Tibial artery (tissue), 4 donors: ENCODE data around the gene FRAS1.
"Not testable (repeated sequence)": the region's sequence is repeated elsewhere in the genome, so short reads cannot be mapped to it uniquely, and the experiment has no call there.

Experiments
- DNase-seq, 2 donors: peaks; one replicate each; pipeline ENCODE4 v3.0.0-alpha.2; 2019
- H3K27ac ChIP-seq, 2 donors: fragments of 200-600 bp; sonication (generic) in 1 of 2; 1 replicate in 1 of 2; 2 replicates in 1 of 2; pipeline ENCODE4 v1.5.1; 2018 to 2019; ENCODE audit warnings: mild to moderate bottlenecking in 1 of 2
- H3K27me3 ChIP-seq, 2 donors: fragments of 200-600 bp; sonication (generic) in 1 of 2; one replicate each; pipeline versions ENCODE4 v1.5.1 to v1.6.0; 2016 to 2019
- H3K36me3 ChIP-seq, 3 donors: fragments of 200-600 bp; sonication (generic) in 2 of 3; one replicate each; pipeline ENCODE4 v1.5.1; 2016 to 2019; ENCODE audit warnings: mild to moderate bottlenecking in 2 of 3
- H3K4me1 ChIP-seq, 4 donors: fragments of 200-600 bp; sonication (generic) in 2 of 4; 1 replicate in 3 of 4; 2 replicates in 1 of 4; pipeline ENCODE4 v1.5.1; 2016 to 2019
- H3K4me3 ChIP-seq, 2 donors: fragments of 200-600 bp; sonication (generic) in 1 of 2; 1 replicate in 1 of 2; 2 replicates in 1 of 2; pipeline ENCODE4 v1.5.1; 2018 to 2019; ENCODE audit warnings: mild to moderate bottlenecking in 2 of 2
- H3K9me3 ChIP-seq, 3 donors: fragments of 200-600 bp; sonication (generic) in 1 of 3; one replicate each; pipeline ENCODE4 v1.5.1; 2016 to 2019
- intact Hi-C: fragments of 100-400 bp; cut with DNase I; formaldehyde crosslinking; loops from one replicate; pipeline ENCODE4 v1.15.0; 2023; ENCODE audit warnings: low total_unique reads
- TF ChIP-seq, protein P1 (sequence below), 2 experiments: fragments of 200-600 bp in 1 of 2; fragments of 450-650 bp in 1 of 2; IDR thresholded peaks; one replicate each; pipeline ENCODE4 v1.5.1; 2017 to 2019; ENCODE audit warnings: antibody characterized with exemption in 2 of 2, mild to moderate bottlenecking in 1 of 2, moderate library complexity in 1 of 2

Gene FRAS1, protein sequence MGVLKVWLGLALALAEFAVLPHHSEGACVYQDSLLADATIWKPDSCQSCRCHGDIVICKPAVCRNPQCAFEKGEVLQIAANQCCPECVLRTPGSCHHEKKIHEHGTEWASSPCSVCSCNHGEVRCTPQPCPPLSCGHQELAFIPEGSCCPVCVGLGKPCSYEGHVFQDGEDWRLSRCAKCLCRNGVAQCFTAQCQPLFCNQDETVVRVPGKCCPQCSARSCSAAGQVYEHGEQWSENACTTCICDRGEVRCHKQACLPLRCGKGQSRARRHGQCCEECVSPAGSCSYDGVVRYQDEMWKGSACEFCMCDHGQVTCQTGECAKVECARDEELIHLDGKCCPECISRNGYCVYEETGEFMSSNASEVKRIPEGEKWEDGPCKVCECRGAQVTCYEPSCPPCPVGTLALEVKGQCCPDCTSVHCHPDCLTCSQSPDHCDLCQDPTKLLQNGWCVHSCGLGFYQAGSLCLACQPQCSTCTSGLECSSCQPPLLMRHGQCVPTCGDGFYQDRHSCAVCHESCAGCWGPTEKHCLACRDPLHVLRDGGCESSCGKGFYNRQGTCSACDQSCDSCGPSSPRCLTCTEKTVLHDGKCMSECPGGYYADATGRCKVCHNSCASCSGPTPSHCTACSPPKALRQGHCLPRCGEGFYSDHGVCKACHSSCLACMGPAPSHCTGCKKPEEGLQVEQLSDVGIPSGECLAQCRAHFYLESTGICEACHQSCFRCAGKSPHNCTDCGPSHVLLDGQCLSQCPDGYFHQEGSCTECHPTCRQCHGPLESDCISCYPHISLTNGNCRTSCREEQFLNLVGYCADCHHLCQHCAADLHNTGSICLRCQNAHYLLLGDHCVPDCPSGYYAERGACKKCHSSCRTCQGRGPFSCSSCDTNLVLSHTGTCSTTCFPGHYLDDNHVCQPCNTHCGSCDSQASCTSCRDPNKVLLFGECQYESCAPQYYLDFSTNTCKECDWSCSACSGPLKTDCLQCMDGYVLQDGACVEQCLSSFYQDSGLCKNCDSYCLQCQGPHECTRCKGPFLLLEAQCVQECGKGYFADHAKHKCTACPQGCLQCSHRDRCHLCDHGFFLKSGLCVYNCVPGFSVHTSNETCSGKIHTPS (N-terminal part only)

DNA sequence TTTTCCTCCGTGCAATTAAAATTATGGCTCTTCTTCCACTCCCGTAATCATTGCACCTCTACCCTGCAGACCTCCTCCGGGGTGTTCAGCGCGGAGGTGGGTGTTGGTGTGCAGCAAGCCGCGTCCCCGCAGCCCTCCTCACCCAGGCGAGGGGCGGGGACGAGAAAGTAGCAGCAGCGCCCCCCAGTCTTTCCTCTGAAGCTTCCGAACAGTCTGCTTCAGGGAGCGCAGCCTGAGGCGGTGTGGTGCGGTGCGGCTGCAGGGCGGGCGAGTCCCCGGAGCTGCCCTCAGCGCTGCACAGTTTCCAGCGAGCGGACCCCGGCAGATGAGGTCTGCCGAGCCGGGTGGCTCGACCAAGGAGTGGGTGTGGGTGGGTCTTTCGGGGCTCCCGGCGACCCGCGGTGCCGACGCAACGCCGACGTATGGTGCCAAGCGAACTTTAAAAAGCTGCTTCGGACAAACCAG lies at the start of gene FRAS1:
TSS of gene FRAS1 (plus strand) at position 189 of the 465 bp plus-strand sequence. CDS start 687 bp downstream, outside the sequence.
- peak within 1 kb of the TSS; percentile 54 to 66 for H3K4me3 ChIP-seq
- H3K4me1 ChIP-seq, result peaks cover 0 to 39% (median 28%) of the 10 kb centered on the region in 4 donors
- DNase-seq, result no peak
- no peaks in the 10 kb centered on the region for H3K9me3 ChIP-seq
- no peaks in the 10 kb centered on the region for H3K27me3 ChIP-seq
- H3K27ac ChIP-seq, result peak within 1 kb of the TSS; percentile 40 to 53
- intact Hi-C loops, result no loop called here
- no peaks in the 10 kb centered on the region for H3K36me3 ChIP-seq
- TF ChIP-seq, protein P1, sequence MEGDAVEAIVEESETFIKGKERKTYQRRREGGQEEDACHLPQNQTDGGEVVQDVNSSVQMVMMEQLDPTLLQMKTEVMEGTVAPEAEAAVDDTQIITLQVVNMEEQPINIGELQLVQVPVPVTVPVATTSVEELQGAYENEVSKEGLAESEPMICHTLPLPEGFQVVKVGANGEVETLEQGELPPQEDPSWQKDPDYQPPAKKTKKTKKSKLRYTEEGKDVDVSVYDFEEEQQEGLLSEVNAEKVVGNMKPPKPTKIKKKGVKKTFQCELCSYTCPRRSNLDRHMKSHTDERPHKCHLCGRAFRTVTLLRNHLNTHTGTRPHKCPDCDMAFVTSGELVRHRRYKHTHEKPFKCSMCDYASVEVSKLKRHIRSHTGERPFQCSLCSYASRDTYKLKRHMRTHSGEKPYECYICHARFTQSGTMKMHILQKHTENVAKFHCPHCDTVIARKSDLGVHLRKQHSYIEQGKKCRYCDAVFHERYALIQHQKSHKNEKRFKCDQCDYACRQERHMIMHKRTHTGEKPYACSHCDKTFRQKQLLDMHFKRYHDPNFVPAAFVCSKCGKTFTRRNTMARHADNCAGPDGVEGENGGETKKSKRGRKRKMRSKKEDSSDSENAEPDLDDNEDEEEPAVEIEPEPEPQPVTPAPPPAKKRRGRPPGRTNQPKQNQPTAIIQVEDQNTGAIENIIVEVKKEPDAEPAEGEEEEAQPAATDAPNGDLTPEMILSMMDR (IDR thresholded peaks at IDR 0.05), result no peak

DNA sequence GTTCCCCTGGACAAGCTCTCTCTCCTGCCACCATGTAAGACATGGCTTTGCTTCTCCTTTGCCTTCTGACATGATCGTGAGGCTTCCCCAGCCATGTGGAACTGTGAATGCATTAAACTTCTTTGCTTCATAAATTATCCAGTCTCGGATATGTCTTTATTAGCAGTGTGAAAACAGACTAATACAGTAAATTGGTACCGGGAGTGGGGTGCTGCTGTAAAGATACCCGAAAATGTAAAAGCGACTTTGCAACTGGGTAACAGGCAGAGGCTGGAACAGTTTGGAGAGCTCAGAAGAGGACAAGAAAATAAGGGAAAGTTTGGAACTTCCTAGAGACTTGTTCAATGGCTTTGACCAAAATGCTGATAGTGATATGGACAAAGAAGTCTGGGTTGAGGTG lies 46.1 kb upstream of the FRAS1 start:
- DNase-seq, H3K4me1 ChIP-seq, H3K27ac ChIP-seq, intact Hi-C loops, H3K27me3 ChIP-seq, H3K36me3 ChIP-seq, H3K4me3 ChIP-seq: not testable (repeated sequence)
- peaks cover 0 to 12% (median 3%) of the 10 kb centered on the region in 3 donors for H3K9me3 ChIP-seq

DNA sequence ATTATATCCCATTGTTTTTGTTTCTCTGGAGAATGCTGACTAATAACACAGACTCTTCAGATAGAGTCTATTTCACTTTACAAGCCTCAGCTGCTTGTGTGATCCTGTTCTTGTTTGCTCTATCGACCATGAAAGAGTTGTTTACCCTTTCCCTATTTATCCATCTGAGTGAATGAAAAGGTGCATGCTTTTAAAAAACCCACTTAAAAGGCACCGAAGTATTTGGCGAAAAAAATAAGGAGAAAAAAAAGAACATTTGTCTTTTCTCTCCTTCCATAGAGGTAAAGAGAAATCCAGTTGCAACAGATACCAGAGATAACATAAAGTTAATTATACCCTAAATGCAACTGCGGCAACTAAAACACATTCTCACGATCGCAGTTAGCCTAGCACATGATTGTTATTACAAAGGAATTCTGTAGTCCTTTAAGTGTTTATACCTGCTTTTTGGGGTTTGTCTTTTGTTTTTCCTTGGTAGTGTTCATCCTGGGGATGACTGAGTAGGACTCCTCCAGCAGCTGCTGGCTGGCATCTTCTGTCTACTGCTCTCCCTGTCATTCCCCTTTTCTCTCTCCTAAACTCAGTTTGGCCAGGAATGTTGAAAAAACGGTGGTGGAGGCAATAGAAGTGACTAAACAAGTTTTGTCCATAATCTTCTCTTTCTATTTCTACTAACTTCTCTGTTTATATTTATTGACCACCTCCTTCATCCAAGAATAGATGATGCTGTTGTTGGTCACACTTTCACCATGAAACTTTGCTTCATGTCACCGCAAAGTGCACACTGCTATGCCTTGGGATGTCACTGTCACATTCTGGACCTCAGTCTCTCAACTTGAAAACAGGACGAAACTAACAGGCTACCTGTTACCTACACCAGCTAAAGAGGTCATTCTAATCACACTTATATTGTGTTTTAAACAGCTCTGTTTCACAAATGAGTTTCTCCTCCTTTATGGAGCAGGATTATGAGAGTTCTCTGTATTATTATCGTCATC lies 41.9 kb upstream of the FRAS1 start:
- TF ChIP-seq, protein P1 (IDR thresholded peaks at IDR 0.05), result no peak
- no peaks in the 10 kb centered on the region for H3K27me3 ChIP-seq
- no peak overlapping the region for H3K4me3 ChIP-seq
- intact Hi-C loops, result no loop called here
- H3K4me1 ChIP-seq, result no peaks in the 10 kb centered on the region
- no peak overlapping the region for H3K27ac ChIP-seq
- no peaks in the 10 kb centered on the region for H3K36me3 ChIP-seq
- H3K9me3 ChIP-seq, result peaks cover 0 to 12% (median 3%) of the 10 kb centered on the region in 3 donors
- no peak for DNase-seq

DNA sequence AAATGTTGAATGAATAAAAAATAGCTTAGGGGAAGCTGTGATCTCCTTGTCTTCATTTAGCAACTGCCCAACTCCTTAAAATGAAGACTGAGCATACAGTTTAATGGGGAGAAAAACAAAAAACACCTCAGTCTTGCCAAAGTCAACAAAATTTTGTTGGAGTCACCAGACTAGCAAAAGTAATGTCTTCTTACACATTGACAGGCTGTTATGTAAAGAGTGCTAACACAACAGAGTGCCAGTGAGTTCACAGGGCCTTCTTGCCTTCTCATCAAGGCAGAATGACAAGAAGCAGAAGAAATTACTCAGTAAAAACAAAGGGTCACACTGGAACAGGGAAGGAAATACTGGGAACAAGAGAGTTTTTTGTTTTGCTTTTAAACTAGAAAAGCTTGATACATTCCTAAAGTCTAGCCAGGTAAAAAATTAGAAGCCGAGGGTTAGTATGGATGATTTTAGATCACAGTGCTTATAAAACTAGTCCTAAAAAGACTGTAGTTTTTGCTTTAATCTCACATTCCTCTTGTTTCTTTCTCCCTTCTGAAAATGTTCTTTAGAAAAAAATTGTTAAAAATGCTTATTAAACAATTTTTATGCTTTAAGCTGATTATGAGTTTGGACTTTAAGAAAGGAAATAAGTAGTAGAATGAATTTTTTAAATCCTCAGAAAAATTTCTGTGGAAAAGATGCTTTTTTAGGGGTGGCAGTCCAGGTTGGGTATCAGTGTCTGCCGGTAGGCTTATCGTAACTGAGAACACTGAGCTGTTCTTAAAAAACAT lies 38.7 kb upstream of the FRAS1 start:
- Histone ChIP-seq H3K27me3 (no peaks in the 10 kb centered on the region), H3K9me3 (no peaks in the 10 kb centered on the region), H3K4me1 (no peaks in the 10 kb centered on the region), H3K27ac (no peak overlapping the region), H3K4me3 (no peak overlapping the region), H3K36me3 (no peaks in the 10 kb centered on the region)
- intact Hi-C loops, result no loop called here
- TF ChIP-seq, protein P1 (IDR thresholded peaks at IDR 0.05), result no peak
- no peak for DNase-seq

DNA sequence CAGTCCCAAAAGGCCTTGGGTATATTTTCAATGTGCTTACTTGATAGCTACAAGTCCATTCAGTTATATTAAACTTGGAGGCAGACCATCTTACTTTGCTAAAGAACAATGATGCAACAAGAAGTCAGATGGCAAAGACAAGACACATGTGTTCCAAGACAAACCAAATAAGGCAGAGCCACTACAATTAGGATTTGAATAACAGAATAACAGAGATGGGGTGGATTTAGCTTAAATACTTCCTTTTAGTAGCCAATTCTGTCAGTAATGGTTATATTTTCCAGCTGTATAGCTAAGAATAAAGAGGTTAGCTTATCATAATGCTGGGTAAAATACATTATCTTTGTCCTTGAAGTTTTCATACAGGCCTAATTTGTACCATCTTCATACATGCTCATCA lies 37.7 kb upstream of the FRAS1 start:
- H3K27ac ChIP-seq, result no peak overlapping the region
- intact Hi-C loops, result no loop called here
- H3K27me3 ChIP-seq, result no peaks in the 10 kb centered on the region
- no peak for DNase-seq
- no peaks in the 10 kb centered on the region for H3K36me3 ChIP-seq
- H3K9me3 ChIP-seq, result no peaks in the 10 kb centered on the region
- H3K4me1 ChIP-seq, result no peaks in the 10 kb centered on the region
- TF ChIP-seq, protein P1 (IDR thresholded peaks at IDR 0.05), result no peak
- H3K4me3 ChIP-seq, result no peak overlapping the region
